Lung (tissue), 12 donors: ENCODE measurements around the gene SPC24. TPM values are rescaled to one million over a fixed set of nuclear protein-coding genes. Genes with fewer than 3 reads are reported as not detected.

Experiments used
- ATAC-seq: fragments of 200-7000 bp; cut with Tn5 transposase; one replicate; pipeline ENCODE4 v1.9.1; 2020; ENCODE audit warnings: moderate number of reproducible peaks; ENCODE audit not compliant: insufficient read depth, low FRiP score
- DNase-seq, 3 donors: peaks; one replicate each; pipeline ENCODE4 v3.0.0-alpha.2; 2013 to 2017
- H3K27ac ChIP-seq, 2 donors: one replicate each; pipeline ENCODE4 v1.5.1; 2013; ENCODE audit warnings: mild to moderate bottlenecking in 2 of 2, moderate library complexity in 2 of 2, control low read depth in 1 of 2, inconsistent platforms in 1 of 2, low read depth in 1 of 2, low read length in 1 of 2
- H3K27me3 ChIP-seq, 3 donors: one replicate each; pipeline ENCODE4 v1.5.1; 2013; ENCODE audit warnings: low read length in 2 of 3; ENCODE audit not compliant: control insufficient read depth in 3 of 3, insufficient read depth in 3 of 3
- H3K36me3 ChIP-seq, 4 donors: one replicate each; pipeline ENCODE4 v1.5.1; 2013; ENCODE audit warnings: low read length in 4 of 4, mild to moderate bottlenecking in 1 of 4, moderate library complexity in 1 of 4; ENCODE audit not compliant: control insufficient read depth in 4 of 4, insufficient read depth in 4 of 4
- H3K4me1 ChIP-seq, 5 donors: one replicate each; pipeline ENCODE4 v1.5.1; 2013; ENCODE audit warnings: low read length in 5 of 5, mild to moderate bottlenecking in 2 of 5, moderate library complexity in 1 of 5; ENCODE audit not compliant: control insufficient read depth in 5 of 5, insufficient read depth in 5 of 5
- H3K4me3 ChIP-seq: one replicate; pipeline ENCODE4 v1.5.1; 2013; ENCODE audit warnings: mild to moderate bottlenecking, control low read depth, moderate library complexity
- H3K9ac ChIP-seq, 2 donors: one replicate each; pipeline ENCODE4 v1.5.1; 2013; ENCODE audit warnings: low read length in 2 of 2, control low read depth in 1 of 2; ENCODE audit not compliant: insufficient read depth in 1 of 2
- H3K9me3 ChIP-seq, 4 donors: one replicate each; pipeline ENCODE4 v1.5.1; 2013; ENCODE audit warnings: low read length in 3 of 4, mild to moderate bottlenecking in 1 of 4, moderate library complexity in 1 of 4; ENCODE audit not compliant: control insufficient read depth in 4 of 4, insufficient read depth in 3 of 4
- CTCF ChIP-seq: IDR thresholded peaks from 2 replicates; pipeline ENCODE4 v1.5.1; 2012; ENCODE audit warnings: mild to moderate bottlenecking; ENCODE audit errors: control extremely low read depth, extremely low read depth
- WGBS, 2 donors: extraction: QIAGEN DNeasy Blood & Tissue Kit; methylation state at CpG; one replicate each; pipeline ENCODE4 v1.1.7; 2013; 5-methylcytosine and 5-hydroxymethylcytosine counted together
- polyA plus RNA-seq, 2 donors: library from polyadenylated mRNA; stranded (reverse); fragments of 200-250 nt; gene quantifications; one replicate each; pipeline ENCODE4 v1.2.1, GENCODE V29; 2013
- total RNA-seq, 2 donors: library from RNA; depleted of rRNA in 1 of 2; stranded (reverse); fragments of >200 nt in 1 of 2; gene quantifications; one replicate each; pipeline ENCODE4 v1.2.1, GENCODE V29; 2014 to 2021
- donor health status: control.
- donor health status: control.
- donor health status: Bipolar disorder and iron deficiency.
- donor health status: healthy.
- donor health status: DM: yes; HTN: yes; CAD: no.

SPC24 gene
- total and polyA plus RNA-seq, 4 donors = 1.3 to 6.5 (median 3.9) TPM

- Histone ChIP-seq H3K4me1 (peaks cover 0 to 26% (median 11%) of the 10 kb centered on the region in 5 donors), H3K36me3 (peaks cover 0 to 19% (median 15%) of the 10 kb centered on the region in 4 donors), H3K9me3 (no peaks in the 10 kb centered on the region), H3K9ac (no peak overlapping the region), H3K27me3 (no peaks in the 10 kb centered on the region), H3K4me3 (no peak overlapping the region), H3K27ac (peak overlapping the region; percentile 55 to 90)
- DNase-seq (no peak), ATAC-seq (no peak)
- 66 to 74% methylated on average over 7 of the region's 7 CpGs for WGBS, 2 donors
- TF ChIP-seq CTCF = no peak
Measured at GRCh38 chr19:11198769-11199424, 43.3 kb upstream of the SPC24 start.

- TF ChIP-seq CTCF = no peak
- Histone ChIP-seq H3K9me3 (no peaks in the 10 kb centered on the region), H3K4me3 (no peak overlapping the region), H3K4me1 (peaks cover 0 to 24% (median 11%) of the 10 kb centered on the region in 5 donors), H3K36me3 (peaks cover 0 to 26% (median 20%) of the 10 kb centered on the region in 4 donors), H3K27me3 (no peaks in the 10 kb centered on the region), H3K9ac (no peak overlapping the region), H3K27ac (peak overlapping the region; percentile 78 to 90)
- WGBS, 2 donors = 58 to 72% methylated on average over 7 of the region's 7 CpGs
- no peak for DNase-seq
- ATAC-seq = no peak
Measured at GRCh38 chr19:11198175-11198534, 42.6 kb upstream of the SPC24 start.

- no peak for TF ChIP-seq CTCF
- peak within 1 kb of the TSS; percentile 64 for H3K4me3 ChIP-seq
- no peaks in the 10 kb centered on the region for H3K9me3 ChIP-seq
- WGBS, 2 donors = 1% methylated on average over 51 to 78 of the region's 78 CpGs
- H3K36me3 ChIP-seq = peaks cover 0 to 32% (median 23%) of the 10 kb centered on the region in 4 donors
- H3K27me3 ChIP-seq = no peaks in the 10 kb centered on the region
- H3K4me1 ChIP-seq = peaks cover 0 to 19% (median 10%) of the 10 kb centered on the region in 5 donors
- H3K27ac ChIP-seq = peak within 1 kb of the TSS; percentile 82 to 90
- DNase-seq = peak; percentile 90 to 92 (median 91)
- peak; percentile 93 for ATAC-seq
- peak within 1 kb of the TSS; percentile 68 for H3K9ac ChIP-seq
Measured at GRCh38 chr19:11197291-11198174, 42.0 kb upstream of the SPC24 start, which contains the start of gene KANK2. Gene KANK2 (minus strand): TSS chr19:11197545. CDS start chr19:11194511, 3,034 bp downstream.
